HG03097 (cell line): ENCODE data around the gene TEAD3.

ENCODE experiments used
- ATAC-seq: cut with Tn5 transposase; IDR thresholded peaks from one replicate; pipeline ENCODE4 v1.9.1; 2021; ENCODE audit not compliant: unreplicated experiment, low FRiP score

The TEAD3 gene

DNA sequence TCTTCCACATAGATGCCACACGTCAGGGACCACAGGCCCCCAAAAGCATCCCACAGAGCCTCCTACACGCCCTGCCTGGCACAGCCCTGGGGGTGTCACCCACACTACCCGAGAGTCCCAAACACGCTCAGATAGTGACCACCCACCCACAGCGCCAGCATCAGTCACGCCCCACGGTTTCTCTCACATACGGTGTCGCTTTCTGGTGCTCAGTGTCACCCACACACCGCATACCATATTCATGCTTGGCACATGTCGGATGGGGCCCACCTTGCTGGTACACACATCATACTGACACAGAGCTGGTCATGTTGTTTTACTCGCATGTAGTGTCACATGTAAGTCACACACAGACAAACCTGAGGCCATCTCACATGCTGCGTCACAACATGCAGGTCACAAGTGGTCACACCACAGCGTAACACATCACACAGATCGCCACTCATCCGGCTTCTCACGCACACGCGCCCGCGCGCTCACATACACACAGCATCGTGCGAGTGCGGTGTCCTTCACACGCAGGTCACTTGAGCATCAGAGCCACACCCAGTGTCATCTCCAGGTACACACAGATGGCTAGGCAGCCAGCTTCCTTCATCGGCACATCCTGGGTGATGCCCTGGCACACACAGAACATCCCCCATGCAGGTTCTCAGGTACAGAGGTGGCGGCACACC lies 3.4 kb downstream of the TEAD3 start:
- no peak for ATAC-seq

- no peak for ATAC-seq
These were observed 4.0 kb downstream of the TEAD3 start for GRCh38 chr6:35492974-35493284.

- ATAC-seq, result no peak
These were observed 4.5 kb downstream of the TEAD3 start for GRCh38 chr6:35492258-35492973.

GRCh38 chr6:35491558-35492257 lies 5.2 kb downstream of the TEAD3 start:
- ATAC-seq, result no peak

- no peak for ATAC-seq
These were observed 5.9 kb downstream of the TEAD3 start for GRCh38 chr6:35490821-35491557.

GRCh38 chr6:35489995-35490791 lies 6.7 kb downstream of the TEAD3 start:
- no peak for ATAC-seq

DNA sequence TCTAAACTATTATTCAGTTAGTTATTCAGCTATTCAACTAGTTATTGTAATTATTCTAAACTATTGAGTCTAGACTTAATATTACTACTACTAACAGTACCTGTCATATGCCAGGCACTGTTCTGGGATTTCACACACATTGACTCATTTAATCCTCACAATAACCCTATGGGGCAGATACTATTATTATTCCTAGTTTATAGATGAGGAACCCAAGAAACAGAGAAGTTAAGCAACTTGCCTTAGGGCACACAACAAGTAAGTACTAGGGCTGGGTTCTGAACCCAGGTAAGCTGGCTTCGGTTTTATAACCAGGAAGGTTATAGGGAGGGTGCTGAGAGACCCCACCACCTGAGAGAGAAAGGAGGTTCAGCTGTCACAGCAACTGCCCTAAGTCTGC lies 7.8 kb downstream of the TEAD3 start:
- no peak for ATAC-seq

DNA sequence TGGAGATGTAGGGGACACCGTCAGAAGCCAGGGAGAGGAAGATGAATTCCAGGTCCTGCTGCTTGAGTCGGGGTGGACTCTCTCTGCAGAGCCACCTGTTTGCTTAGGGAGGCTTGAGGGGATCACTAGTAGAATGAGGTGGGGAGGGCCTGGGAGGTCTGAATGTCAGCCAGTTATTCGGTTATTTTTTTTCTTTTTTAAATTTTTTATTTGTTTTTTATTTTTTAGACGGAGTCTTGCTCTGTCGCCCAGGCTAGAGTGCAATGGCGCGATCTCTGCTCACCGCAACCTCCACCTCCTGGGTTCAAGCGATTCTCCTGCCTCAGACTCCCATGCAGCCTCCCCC lies 8.4 kb downstream of the TEAD3 start:
- no peak for ATAC-seq

- no peak for ATAC-seq
These were observed 9.0 kb downstream of the TEAD3 start for GRCh38 chr6:35487658-35488516.

DNA sequence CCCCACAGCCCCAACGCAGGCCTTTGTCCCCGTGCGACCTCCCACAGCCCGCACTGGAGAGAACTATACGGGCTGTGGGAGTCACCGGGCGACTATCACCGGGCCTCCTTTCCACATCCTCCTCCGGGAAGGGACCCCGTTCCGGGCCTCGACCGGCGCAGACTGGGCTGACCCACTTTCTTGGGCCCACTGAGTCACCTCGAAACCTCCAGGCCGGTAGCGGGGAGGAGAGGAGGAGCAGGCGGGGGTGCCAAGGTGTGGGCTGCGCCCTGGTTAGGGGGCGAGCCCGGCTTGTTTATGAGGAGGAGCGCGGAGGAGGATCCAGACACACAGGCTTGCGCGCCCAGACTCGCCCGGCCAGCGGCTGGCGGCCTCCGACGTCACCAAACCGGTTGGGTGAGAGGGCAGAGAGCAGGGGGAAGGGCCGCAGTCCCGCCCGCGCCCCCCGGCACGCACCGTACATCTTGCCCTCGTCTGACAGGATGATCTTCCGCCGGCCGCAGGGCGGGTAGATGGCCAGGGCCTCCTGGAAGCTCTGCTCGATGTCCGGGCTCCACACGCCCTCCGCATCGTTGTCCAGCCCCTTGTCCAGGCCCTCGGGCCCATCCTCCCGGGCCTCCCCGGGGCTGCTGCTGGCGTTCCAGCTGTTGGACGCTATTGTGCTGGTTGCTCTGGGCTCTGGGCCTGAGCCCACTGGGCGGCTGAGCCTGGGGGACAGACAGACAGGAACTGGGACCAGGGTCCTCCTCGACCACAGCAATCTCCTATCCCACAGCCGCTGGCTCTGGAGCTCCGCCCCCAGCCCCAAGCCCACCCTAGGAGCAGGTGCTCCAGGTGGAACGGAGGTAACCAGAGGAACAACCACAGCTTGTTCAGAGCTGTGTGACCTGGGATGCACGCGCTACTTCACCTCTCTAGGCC lies 10.6 kb downstream of the TEAD3 start:
- no peak for ATAC-seq

- ATAC-seq, result no peak
These were observed 11.4 kb downstream of the TEAD3 start for GRCh38 chr6:35485402-35485877.

- ATAC-seq, result no peak
These were observed 11.9 kb downstream of the TEAD3 start for GRCh38 chr6:35484921-35485392.

GRCh38 chr6:35483893-35484645 lies 12.8 kb downstream of the TEAD3 start:
- no peak for ATAC-seq

DNA sequence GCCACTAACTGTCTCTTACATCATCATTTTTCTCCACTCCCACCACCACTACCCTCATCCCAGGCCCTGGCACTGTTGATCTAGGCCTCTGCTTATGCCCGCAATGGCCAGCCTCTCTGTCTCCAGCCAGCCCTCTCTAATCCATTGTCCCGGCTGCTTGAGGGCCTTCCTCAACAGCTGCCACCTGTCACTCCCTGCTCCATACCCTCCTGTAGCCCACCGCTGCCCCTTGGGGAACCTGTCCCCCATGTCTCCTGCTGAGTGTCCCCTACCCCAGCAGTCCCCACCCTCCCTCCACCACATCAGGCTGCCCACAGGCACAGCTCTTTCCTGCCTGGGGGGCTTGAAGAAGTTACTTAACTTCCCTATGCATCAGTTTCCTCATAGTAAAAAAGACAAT lies 13.4 kb downstream of the TEAD3 start:
- no peak for ATAC-seq

- ATAC-seq, result no peak
These were observed 13.8 kb downstream of the TEAD3 start for GRCh38 chr6:35483062-35483461.

GRCh38 chr6:35481226-35481625 lies 15.7 kb downstream of the TEAD3 start:
- ATAC-seq, result no peak

DNA sequence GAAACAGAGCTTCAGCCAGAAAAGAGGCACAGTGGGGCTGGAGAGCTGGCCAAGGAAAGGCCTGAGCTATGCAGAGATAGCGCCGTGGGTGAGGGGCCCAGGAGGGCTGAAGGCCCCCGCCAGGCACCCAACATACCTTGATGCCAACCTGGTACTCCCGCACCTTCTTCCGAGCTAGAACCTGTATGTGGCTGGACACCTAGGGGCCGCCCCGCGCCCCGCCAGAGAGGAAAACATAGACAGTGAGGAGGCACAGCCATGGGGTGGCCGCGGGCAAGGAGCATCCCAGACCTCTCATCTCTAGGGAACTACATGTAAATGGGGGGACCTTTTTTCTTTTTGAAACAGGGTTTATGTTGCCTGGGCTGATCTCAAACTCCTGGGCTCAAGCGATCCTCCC lies 16.7 kb downstream of the TEAD3 start:
- ATAC-seq, result no peak

DNA sequence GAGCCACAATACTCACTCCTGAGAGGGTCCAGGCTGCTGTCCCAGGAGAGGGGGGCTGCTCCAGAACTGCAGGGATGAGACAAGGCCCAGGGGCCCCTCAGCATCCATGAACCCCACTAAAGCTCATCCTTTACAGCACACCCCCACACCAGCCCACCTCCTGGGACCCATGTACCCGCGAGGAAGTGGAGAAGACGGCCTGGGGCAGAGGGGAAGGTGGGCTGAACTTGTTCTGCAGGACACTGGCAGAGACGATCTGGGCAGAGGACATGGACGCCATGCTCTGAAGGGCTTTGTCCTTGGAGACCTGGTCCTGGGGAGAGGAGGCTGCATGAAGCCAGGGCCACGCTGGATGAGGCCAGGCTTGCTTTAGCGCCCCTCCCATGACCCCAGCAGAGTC lies 18.6 kb downstream of the TEAD3 start:
- ATAC-seq, result no peak
